Astrocyte of the spinal cord (primary cell): ENCODE data around the gene EIF4EBP3.
A peak's percentile ranks its signal among the peaks of the same experiment; 100 is the strongest.

Source experiments
- DNase-seq: peaks from one replicate; pipeline ENCODE4 v3.0.0; 2011; ENCODE audit warnings: low read depth, low spot score
- H3K4me3 ChIP-seq: 2 replicates; pipeline ENCODE4 v1.5.1; 2011; ENCODE audit warnings: low read depth, mild to moderate bottlenecking, low read length, moderate library complexity
- CTCF ChIP-seq: IDR thresholded peaks from 2 replicates; pipeline ENCODE4 v1.5.1; 2012; ENCODE audit warnings: low read depth, mild to moderate bottlenecking, low read length, inconsistent platforms
- in situ Hi-C: cut with HindIII; loops from 2 replicates; pipeline ENCODE4 v1.10.0; 2017; ENCODE audit warnings: low sequenced_read_pairs

Gene EIF4EBP3

GRCh38 chr5:140561753-140562523 is 14.5 kb downstream of the EIF4EBP3 start:
- no peak overlapping the region for H3K4me3 ChIP-seq
- no peak for TF ChIP-seq CTCF
- DNase-seq = no peak
- in situ Hi-C loops = no loop called here

- peak overlapping the region; percentile 94 for H3K4me3 ChIP-seq
- DNase-seq = no peak
- in situ Hi-C loops = no loop called here
- TF ChIP-seq CTCF = no peak
Measured at GRCh38 chr5:140563596-140563995, 16.1 kb downstream of the EIF4EBP3 start.

GRCh38 chr5:140564196-140565023 is 16.9 kb downstream of the EIF4EBP3 start, which contains the start of the genes APBB3 and SLC35A4:
Gene APBB3, minus strand, starts transcription at chr5:140564598. Its CDS starts 353 bp downstream, at chr5:140564245.
Gene SLC35A4, plus strand, starts transcription at chr5:140564828. Its CDS starts 2,342 bp downstream, at chr5:140567170.
- in situ Hi-C loops = no loop called here
- peak within 1 kb of the TSS; percentile 94 for H3K4me3 ChIP-seq
- DNase-seq = peak; percentile 99
- no peak for TF ChIP-seq CTCF

- no peak for DNase-seq
- in situ Hi-C loops = no loop called here
- TF ChIP-seq CTCF = no peak
- peak overlapping the region; percentile 94 for H3K4me3 ChIP-seq
Measured at GRCh38 chr5:140565024-140565779, 17.7 kb downstream of the EIF4EBP3 start.

- in situ Hi-C loops = no loop called here
- no peak for TF ChIP-seq CTCF
- peak overlapping the region; percentile 94 for H3K4me3 ChIP-seq
- no peak for DNase-seq
Measured at GRCh38 chr5:140565780-140566095, 18.3 kb downstream of the EIF4EBP3 start.

GRCh38 chr5:140566665-140567064 is 19.2 kb downstream of the EIF4EBP3 start:
- no peak for TF ChIP-seq CTCF
- DNase-seq = no peak
- H3K4me3 ChIP-seq = no peak overlapping the region
- in situ Hi-C loops = no loop called here
